T-helper 1 cell treated with Interleukin-12 subunit alpha and Interleukin-12 subunit beta and Interleukin-4 antibody, amounts not matched to agents 30 ng/mL and 1 ng/mL, for 36 hours (primary cell): ENCODE data around the gene FZD8. TPM values are rescaled to one million over a fixed set of nuclear protein-coding genes. Genes with fewer than 3 reads are reported as not detected.
"Not testable (repeated sequence)": the region's sequence is repeated elsewhere in the genome, so short reads cannot be mapped to it uniquely, and the experiment has no call there.

Source experiments
- intact Hi-C: fragments of 100-400 bp; cut with micrococcal nuclease; formaldehyde crosslinking; loops from one replicate; pipeline ENCODE4 v1.15.1; 2024
- total RNA-seq: library from RNA; stranded (reverse); gene quantifications from 2 replicates; pipeline ENCODE4 v1.2.3, GENCODE V29; 2022

Gene FZD8
- 0.17 and 0.29 TPM in 2 replicates for total RNA-seq

- intact Hi-C loops: loop anchor here (2.0 to 5.0 kb wide), 2 partner anchors 305 to 515 kb away; partner anchors contain the start of genes CCNY and CREM
Measured at GRCh38 chr10:35642035-35642792, at the start of gene FZD8. Gene FZD8, minus strand, starts transcription at chr10:35642296. Its CDS starts 867 bp downstream, at chr10:35641429.

GRCh38 chr10:35691522-35692236 is 49.6 kb upstream of the FZD8 start:
- intact Hi-C loops: no loop called here

- intact Hi-C loops: no loop called here
Measured at GRCh38 chr10:35690534-35690933, 48.4 kb upstream of the FZD8 start.

- intact Hi-C loops: not testable (repeated sequence)
Measured at GRCh38 chr10:35685858-35686257, 43.8 kb upstream of the FZD8 start.

- intact Hi-C loops: no loop called here
Measured at GRCh38 chr10:35685402-35685801, 43.3 kb upstream of the FZD8 start.

- intact Hi-C loops: no loop called here
Measured at GRCh38 chr10:35684586-35684985, 42.5 kb upstream of the FZD8 start.

- intact Hi-C loops: no loop called here
Measured at GRCh38 chr10:35675846-35676245, 33.8 kb upstream of the FZD8 start.

- intact Hi-C loops: no loop called here
Measured at GRCh38 chr10:35674843-35675242, 32.7 kb upstream of the FZD8 start.

GRCh38 chr10:35668865-35669650 is 27.0 kb upstream of the FZD8 start:
- intact Hi-C loops: no loop called here

- intact Hi-C loops: no loop called here
Measured at GRCh38 chr10:35667971-35668370, 25.9 kb upstream of the FZD8 start.

GRCh38 chr10:35667270-35667889 is 25.3 kb upstream of the FZD8 start:
- intact Hi-C loops: no loop called here

- intact Hi-C loops: no loop called here
Measured at GRCh38 chr10:35661236-35661635, 19.1 kb upstream of the FZD8 start.

- intact Hi-C loops: no loop called here
Measured at GRCh38 chr10:35659456-35659855, 17.4 kb upstream of the FZD8 start.

- intact Hi-C loops: no loop called here
Measured at GRCh38 chr10:35657621-35658020, 15.5 kb upstream of the FZD8 start.

- intact Hi-C loops: no loop called here
Measured at GRCh38 chr10:35652824-35653223, 10.7 kb upstream of the FZD8 start.

- intact Hi-C loops: no loop called here
Measured at GRCh38 chr10:35650894-35651293, 8.8 kb upstream of the FZD8 start.

- intact Hi-C loops: loop anchor here (5.0 kb wide), 1 partner anchor 307 kb away; the partner anchor contains the start of gene CCNY
Measured at GRCh38 chr10:35644050-35644950, 2.2 kb upstream of the FZD8 start.

GRCh38 chr10:35643151-35644049 is 1.3 kb upstream of the FZD8 start:
- intact Hi-C loops: loop anchor here (2.0 to 5.0 kb wide), 2 partner anchors 306 to 517 kb away; partner anchors contain the start of genes CCNY and CREM

GRCh38 chr10:35642793-35643114 is 658 bp upstream of the FZD8 start:
- intact Hi-C loops: loop anchor here (2.0 to 5.0 kb wide), 2 partner anchors 305 to 516 kb away; partner anchors contain the start of genes CCNY and CREM
